ENCODE results near the gene TRIM17.

GRCh38 chr1:228428412-228428811 lies 11.8 kb upstream of the TRIM17 start:
- no peak for TF ChIP-seq POLR2A (IDR thresholded peaks at IDR 0.05)
- no peak for TF ChIP-seq CTCF (IDR thresholded peaks at IDR 0.05)

Data from breast epithelium (tissue), 3 donors.